DND-41 (cell line): ENCODE measurements around the gene SBF1.

Source experiments
- ATAC-seq: fragments of 200-7000 bp; cut with Tn5 transposase; 3 replicates; pipeline ENCODE4 v1.9.1; 2021; ENCODE audit warnings: low read depth; ENCODE audit not compliant: insufficient read depth
- DNase-seq: peaks from one replicate; pipeline ENCODE4 v3.0.0-alpha.2; 2020
- H2AFZ ChIP-seq: 2 replicates; pipeline ENCODE4 v1.6.0; 2012; ENCODE audit warnings: low read depth, low read length
- H3K27ac ChIP-seq: 2 replicates; pipeline ENCODE4 v1.5.1; 2012; ENCODE audit warnings: low read length, inconsistent platforms
- H3K27me3 ChIP-seq: fragments of 200-600 bp; sonication (generic); 2 replicates; pipeline ENCODE4 v1.6.0; 2012; ENCODE audit warnings: low read length, mild to moderate bottlenecking, inconsistent platforms; ENCODE audit not compliant: insufficient read depth, poor library complexity
- H3K36me3 ChIP-seq: 2 replicates; pipeline ENCODE4 v1.5.1; 2012; ENCODE audit warnings: low read length, inconsistent platforms; ENCODE audit not compliant: insufficient read depth
- H3K4me1 ChIP-seq: 2 replicates; pipeline ENCODE4 v1.5.1; 2012; ENCODE audit warnings: mild to moderate bottlenecking, low read length; ENCODE audit not compliant: insufficient read depth
- H3K4me2 ChIP-seq: 2 replicates; pipeline ENCODE4 v1.6.0; 2012; ENCODE audit warnings: mild to moderate bottlenecking, moderate library complexity, low read length, inconsistent platforms; ENCODE audit not compliant: insufficient read depth
- H3K4me3 ChIP-seq, 2 experiments: fragments of 200-600 bp in 1 of 2; shearing (Covaris generic) in 1 of 2; 2 replicates each; pipeline ENCODE4 v1.5.1; 2012 to 2016; ENCODE audit warnings: inconsistent platforms in 2 of 2, low read length in 2 of 2, mild to moderate bottlenecking in 2 of 2, low read depth in 1 of 2, moderate library complexity in 1 of 2
- H3K79me2 ChIP-seq: 2 replicates; pipeline ENCODE4 v1.6.0; 2012; ENCODE audit warnings: low read length, inconsistent platforms; ENCODE audit not compliant: insufficient read depth
- H3K9ac ChIP-seq: 2 replicates; pipeline ENCODE4 v1.6.0; 2012; ENCODE audit warnings: low read depth, mild to moderate bottlenecking, inconsistent platforms, low read length, moderate library complexity
- H3K9me3 ChIP-seq: 2 replicates; pipeline ENCODE4 v1.5.1; 2012; ENCODE audit warnings: low read length, moderate library complexity, mild to moderate bottlenecking, inconsistent platforms; ENCODE audit not compliant: insufficient read depth, severe bottlenecking
- H4K20me1 ChIP-seq: 2 replicates; pipeline ENCODE4 v1.6.0; 2012; ENCODE audit warnings: low read length; ENCODE audit not compliant: insufficient read depth
- EZH2 ChIP-seq: IDR thresholded peaks from 3 replicates; pipeline ENCODE4 v1.6.1; 2012; ENCODE audit warnings: borderline replicate concordance, low read depth, mild to moderate bottlenecking, moderate library complexity, low read length, inconsistent platforms; ENCODE audit not compliant: severe bottlenecking
- TF ChIP-seq, protein P1 (sequence below): IDR thresholded peaks from 2 replicates; pipeline ENCODE4 v1.5.1; 2012; ENCODE audit warnings: borderline replicate concordance, low read length, moderate library complexity, mild to moderate bottlenecking; ENCODE audit not compliant: poor library complexity, severe bottlenecking; ENCODE audit errors: extremely low read depth

The SBF1 gene

GRCh38 chr22:50518606-50519005, 43.8 kb upstream of the SBF1 start:
- Histone ChIP-seq H3K9ac (no peak overlapping the region), H3K27me3 (no peaks in the 10 kb centered on the region), H3K4me2 (no peak overlapping the region), H3K79me2 (peaks cover 63% of the 10 kb centered on the region), H4K20me1 (peaks cover 72% of the 10 kb centered on the region), H2AFZ (no peak overlapping the region), H3K4me1 (peaks cover 15% of the 10 kb centered on the region), H3K36me3 (peaks cover 84% of the 10 kb centered on the region), H3K9me3 (no peaks in the 10 kb centered on the region), H3K27ac (no peak overlapping the region), H3K4me3 (no peak overlapping the region)
- no peak for ATAC-seq
- DNase-seq: no peak
- TF ChIP-seq EZH2: no peak
- TF ChIP-seq, protein P1, sequence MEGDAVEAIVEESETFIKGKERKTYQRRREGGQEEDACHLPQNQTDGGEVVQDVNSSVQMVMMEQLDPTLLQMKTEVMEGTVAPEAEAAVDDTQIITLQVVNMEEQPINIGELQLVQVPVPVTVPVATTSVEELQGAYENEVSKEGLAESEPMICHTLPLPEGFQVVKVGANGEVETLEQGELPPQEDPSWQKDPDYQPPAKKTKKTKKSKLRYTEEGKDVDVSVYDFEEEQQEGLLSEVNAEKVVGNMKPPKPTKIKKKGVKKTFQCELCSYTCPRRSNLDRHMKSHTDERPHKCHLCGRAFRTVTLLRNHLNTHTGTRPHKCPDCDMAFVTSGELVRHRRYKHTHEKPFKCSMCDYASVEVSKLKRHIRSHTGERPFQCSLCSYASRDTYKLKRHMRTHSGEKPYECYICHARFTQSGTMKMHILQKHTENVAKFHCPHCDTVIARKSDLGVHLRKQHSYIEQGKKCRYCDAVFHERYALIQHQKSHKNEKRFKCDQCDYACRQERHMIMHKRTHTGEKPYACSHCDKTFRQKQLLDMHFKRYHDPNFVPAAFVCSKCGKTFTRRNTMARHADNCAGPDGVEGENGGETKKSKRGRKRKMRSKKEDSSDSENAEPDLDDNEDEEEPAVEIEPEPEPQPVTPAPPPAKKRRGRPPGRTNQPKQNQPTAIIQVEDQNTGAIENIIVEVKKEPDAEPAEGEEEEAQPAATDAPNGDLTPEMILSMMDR: no peak

DNA sequence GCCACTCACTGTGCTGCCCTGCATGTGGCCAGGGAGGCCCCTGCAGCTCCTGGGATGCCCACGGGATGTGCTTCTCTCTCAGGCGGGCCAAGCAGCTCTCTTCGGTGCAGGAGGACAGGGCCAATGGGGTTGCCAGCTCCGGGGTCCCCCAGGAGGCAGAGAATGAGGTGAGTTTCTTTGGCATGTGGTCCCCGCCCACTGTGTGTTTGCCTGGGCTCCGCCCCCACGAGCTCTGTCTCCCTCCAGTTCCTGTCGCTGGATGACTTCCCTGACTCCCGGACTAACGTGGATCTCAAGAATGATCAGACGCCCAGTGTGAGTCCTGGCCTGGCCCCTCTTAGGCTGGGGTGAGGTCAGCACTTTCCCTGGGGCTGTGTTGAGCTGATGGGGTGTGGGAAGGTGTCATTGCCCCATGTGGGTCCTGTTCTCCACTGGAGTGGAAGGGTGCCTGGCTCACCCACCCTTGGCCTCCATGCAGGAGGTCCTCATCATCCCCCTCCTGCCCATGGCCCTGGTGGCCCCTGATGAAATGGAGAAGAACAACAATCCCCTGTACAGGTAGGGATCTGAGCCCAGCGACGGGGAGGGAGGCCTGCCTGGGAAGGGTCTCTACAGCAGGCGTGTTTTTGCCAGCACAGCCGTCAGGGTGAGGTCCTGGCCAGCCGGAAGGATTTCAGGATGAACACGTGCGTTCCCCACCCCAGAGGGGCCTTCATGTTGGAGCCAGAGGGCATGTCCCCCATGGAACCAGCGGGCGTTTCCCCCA, 42.8 kb upstream of the SBF1 start:
- H3K4me2 ChIP-seq: no peak overlapping the region
- no peaks in the 10 kb centered on the region for H3K27me3 ChIP-seq
- H3K79me2 ChIP-seq: peaks cover 63% of the 10 kb centered on the region
- H3K36me3 ChIP-seq: peaks cover 82% of the 10 kb centered on the region
- no peak for DNase-seq
- peaks cover 12% of the 10 kb centered on the region; the same call in 1 of the 2 replicates for H3K4me1 ChIP-seq
- ATAC-seq: no peak
- no peaks in the 10 kb centered on the region for H3K9me3 ChIP-seq
- H3K27ac ChIP-seq: no peak overlapping the region
- TF ChIP-seq, protein P1: no peak
- TF ChIP-seq EZH2: no peak
- no peak overlapping the region for H3K4me3 ChIP-seq
- peaks cover 72% of the 10 kb centered on the region for H4K20me1 ChIP-seq
- H2AFZ ChIP-seq: no peak overlapping the region
- no peak overlapping the region; the same call in 1 of the 2 replicates for H3K9ac ChIP-seq

GRCh38 chr22:50516891-50517290, 42.1 kb upstream of the SBF1 start:
- Histone ChIP-seq H3K79me2 (peaks cover 63% of the 10 kb centered on the region), H3K4me1 (peaks cover 14% of the 10 kb centered on the region), H2AFZ (no peak overlapping the region), H3K4me3 (no peak overlapping the region), H3K9me3 (no peaks in the 10 kb centered on the region), H3K27ac (no peak overlapping the region), H3K9ac (no peak overlapping the region), H3K36me3 (peaks cover 82% of the 10 kb centered on the region), H3K27me3 (no peaks in the 10 kb centered on the region), H4K20me1 (peaks cover 73% of the 10 kb centered on the region), H3K4me2 (no peak overlapping the region)
- DNase-seq: no peak
- TF ChIP-seq EZH2: no peak
- TF ChIP-seq, protein P1: no peak
- ATAC-seq: no peak
